Calu3 (cell line): ENCODE measurements around the gene GLI3. TPM values are rescaled to one million over a fixed set of nuclear protein-coding genes. Genes with fewer than 3 reads are reported as not detected.

Source experiments
- BruUV-seq: library from RNA; stranded (reverse); fragments of 400-500 nt; replicated peaks from 2 replicates; lab custom pipeline; 2021; lab: Mats Ljungman, UMichigan
- CTCF ChIA-PET: fragments of 300-600 bp; sonication (Branson Sonifier 250); formaldehyde crosslinking; loops from one replicate; lab custom pipeline; 2022; ENCODE audit warnings: antibody characterized with exemption; lab: Charles Lee
- DNase-seq: peaks from one replicate; pipeline ENCODE4 v3.0.0; 2022
- H3K27ac Mint-ChIP-seq: one replicate; pipeline ENCODE4 v1.8.0; 2022; ENCODE audit warnings: mixed read lengths; ENCODE audit not compliant: unreplicated experiment
- H3K27me3 Mint-ChIP-seq: one replicate; pipeline ENCODE4 v1.8.0; 2022; ENCODE audit warnings: mixed read lengths; ENCODE audit not compliant: unreplicated experiment
- H3K36me3 Mint-ChIP-seq: one replicate; pipeline ENCODE4 v1.8.0; 2022; ENCODE audit warnings: mild to moderate bottlenecking, moderate library complexity, mixed read lengths; ENCODE audit not compliant: insufficient read depth, unreplicated experiment
- H3K4me1 Mint-ChIP-seq: one replicate; pipeline ENCODE4 v1.8.0; 2022; ENCODE audit warnings: mild to moderate bottlenecking, low read depth, mixed read lengths; ENCODE audit not compliant: unreplicated experiment
- H3K4me3 Mint-ChIP-seq: one replicate; pipeline ENCODE4 v1.8.0; 2022; ENCODE audit warnings: mild to moderate bottlenecking, low read depth, moderate library complexity, mixed read lengths; ENCODE audit not compliant: unreplicated experiment
- H3K9me3 Mint-ChIP-seq: one replicate; pipeline ENCODE4 v1.8.0; 2022; ENCODE audit warnings: low read depth, mixed read lengths; ENCODE audit not compliant: unreplicated experiment
- intact Hi-C: fragments of 100-400 bp; cut with micrococcal nuclease; formaldehyde crosslinking; loops from one replicate; pipeline ENCODE4 v1.10.0; 2022; ENCODE audit not compliant: unreplicated experiment
- total RNA-seq: library from RNA; stranded (reverse); gene quantifications from 2 replicates; pipeline ENCODE4 v1.2.3, GENCODE V29; 2022
- TF ChIP-seq, protein P1 (sequence below): fragments of 200-600 bp; IDR thresholded peaks from one replicate; pipeline ENCODE4 v1.8.0; 2022; ENCODE audit warnings: antibody characterized with exemption; ENCODE audit not compliant: unreplicated experiment

GLI3 gene
- total RNA-seq, 1 experiment from 2014 or later: not detected

DNA sequence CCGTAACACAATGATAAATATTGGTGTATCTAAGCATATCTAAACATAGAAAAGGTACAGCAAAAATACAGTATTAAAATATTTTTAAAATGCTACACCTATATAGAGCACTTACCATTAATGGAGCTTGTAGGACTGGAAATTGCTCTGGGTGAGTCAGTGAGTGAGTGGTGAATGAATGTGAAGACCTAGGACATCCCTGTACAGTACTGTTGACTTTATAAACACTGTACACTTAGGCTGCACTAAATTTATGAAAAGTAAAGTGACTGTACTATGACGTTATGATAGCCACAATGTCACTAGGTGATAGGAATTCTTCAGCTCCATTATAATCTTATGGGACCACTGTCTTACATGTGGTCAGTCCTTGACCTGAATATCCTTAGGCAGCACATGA is 147.0 kb downstream of the GLI3 start:
- TF ChIP-seq, protein P1, sequence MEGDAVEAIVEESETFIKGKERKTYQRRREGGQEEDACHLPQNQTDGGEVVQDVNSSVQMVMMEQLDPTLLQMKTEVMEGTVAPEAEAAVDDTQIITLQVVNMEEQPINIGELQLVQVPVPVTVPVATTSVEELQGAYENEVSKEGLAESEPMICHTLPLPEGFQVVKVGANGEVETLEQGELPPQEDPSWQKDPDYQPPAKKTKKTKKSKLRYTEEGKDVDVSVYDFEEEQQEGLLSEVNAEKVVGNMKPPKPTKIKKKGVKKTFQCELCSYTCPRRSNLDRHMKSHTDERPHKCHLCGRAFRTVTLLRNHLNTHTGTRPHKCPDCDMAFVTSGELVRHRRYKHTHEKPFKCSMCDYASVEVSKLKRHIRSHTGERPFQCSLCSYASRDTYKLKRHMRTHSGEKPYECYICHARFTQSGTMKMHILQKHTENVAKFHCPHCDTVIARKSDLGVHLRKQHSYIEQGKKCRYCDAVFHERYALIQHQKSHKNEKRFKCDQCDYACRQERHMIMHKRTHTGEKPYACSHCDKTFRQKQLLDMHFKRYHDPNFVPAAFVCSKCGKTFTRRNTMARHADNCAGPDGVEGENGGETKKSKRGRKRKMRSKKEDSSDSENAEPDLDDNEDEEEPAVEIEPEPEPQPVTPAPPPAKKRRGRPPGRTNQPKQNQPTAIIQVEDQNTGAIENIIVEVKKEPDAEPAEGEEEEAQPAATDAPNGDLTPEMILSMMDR: no peak
- CTCF ChIA-PET: no interaction called here
- Mint-ChIP-seq H3K27ac (no peak overlapping the region), H3K36me3 (no peaks in the 10 kb centered on the region), H3K4me3 (no peak overlapping the region), H3K4me1 (no peaks in the 10 kb centered on the region), H3K27me3 (peaks cover 22% of the 10 kb centered on the region), H3K9me3 (peaks cover 5% of the 10 kb centered on the region)
- intact Hi-C loops: no loop called here
- no peak for DNase-seq
- no TSS peak for BruUV-seq

DNA sequence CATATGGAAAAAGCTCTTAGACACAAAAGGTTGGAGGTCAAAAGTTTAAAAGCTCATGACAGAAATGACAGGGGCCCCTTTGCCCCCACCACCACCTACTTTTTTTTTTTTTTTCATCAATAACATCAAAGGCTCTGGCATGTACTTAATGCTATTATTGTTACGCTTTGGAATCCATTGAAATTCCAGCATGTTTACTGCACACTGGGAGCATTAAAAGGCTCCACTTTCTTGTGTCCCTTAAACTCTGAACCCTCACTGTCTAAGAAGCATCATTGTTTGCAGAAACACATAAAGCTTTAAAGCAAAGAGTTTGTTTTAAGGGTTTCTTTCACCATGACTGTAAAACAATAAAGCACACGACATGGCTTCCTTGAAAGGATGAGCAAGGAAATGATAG is 149.4 kb downstream of the GLI3 start:
- Mint-ChIP-seq H3K36me3 (no peaks in the 10 kb centered on the region), H3K9me3 (peaks cover 7% of the 10 kb centered on the region), H3K4me1 (no peaks in the 10 kb centered on the region), H3K27me3 (peaks cover 19% of the 10 kb centered on the region), H3K4me3 (no peak overlapping the region), H3K27ac (no peak overlapping the region)
- intact Hi-C loops: no loop called here
- TF ChIP-seq, protein P1: no peak
- no TSS peak for BruUV-seq
- CTCF ChIA-PET: no interaction called here
- DNase-seq: no peak

GRCh38 chr7:42085531-42085930 is 151.5 kb downstream of the GLI3 start:
- no peaks in the 10 kb centered on the region for H3K4me1 Mint-ChIP-seq
- CTCF ChIA-PET: no interaction called here
- no peaks in the 10 kb centered on the region for H3K36me3 Mint-ChIP-seq

GRCh38 chr7:42084263-42084662 is 152.7 kb downstream of the GLI3 start:
- intact Hi-C loops: no loop called here
- Mint-ChIP-seq H3K9me3 (peaks cover 5% of the 10 kb centered on the region), H3K27ac (no peak overlapping the region), H3K27me3 (peaks cover 27% of the 10 kb centered on the region), H3K4me1 (no peaks in the 10 kb centered on the region), H3K36me3 (no peaks in the 10 kb centered on the region), H3K4me3 (no peak overlapping the region)
- TF ChIP-seq, protein P1: no peak
- BruUV-seq: no TSS peak
- DNase-seq: no peak
- CTCF ChIA-PET: interaction anchor here (0.6 kb wide), 1 partner anchor 141 kb away, joined by 6 read pairs; no protein-coding TSS in a partner anchor

More at GRCh38 chr7:42085531-42085930, 151.5 kb downstream of the GLI3 start:
- TF ChIP-seq, protein P1: no peak
- Mint-ChIP-seq H3K4me3 (no peak overlapping the region), H3K27ac (no peak overlapping the region), H3K27me3 (peaks cover 29% of the 10 kb centered on the region), H3K9me3 (peaks cover 5% of the 10 kb centered on the region)
- BruUV-seq: no TSS peak
- intact Hi-C loops: no loop called here
- no peak for DNase-seq
